C1 segment of cervical spinal cord (tissue), 14 donors: ENCODE data around the gene IL18R1.

Experiments
- DNase-seq, 14 donors: peaks; one replicate each; lab custom pipeline; 2025; lab: John Stamatoyannopoulos, UW

The IL18R1 gene

DNA sequence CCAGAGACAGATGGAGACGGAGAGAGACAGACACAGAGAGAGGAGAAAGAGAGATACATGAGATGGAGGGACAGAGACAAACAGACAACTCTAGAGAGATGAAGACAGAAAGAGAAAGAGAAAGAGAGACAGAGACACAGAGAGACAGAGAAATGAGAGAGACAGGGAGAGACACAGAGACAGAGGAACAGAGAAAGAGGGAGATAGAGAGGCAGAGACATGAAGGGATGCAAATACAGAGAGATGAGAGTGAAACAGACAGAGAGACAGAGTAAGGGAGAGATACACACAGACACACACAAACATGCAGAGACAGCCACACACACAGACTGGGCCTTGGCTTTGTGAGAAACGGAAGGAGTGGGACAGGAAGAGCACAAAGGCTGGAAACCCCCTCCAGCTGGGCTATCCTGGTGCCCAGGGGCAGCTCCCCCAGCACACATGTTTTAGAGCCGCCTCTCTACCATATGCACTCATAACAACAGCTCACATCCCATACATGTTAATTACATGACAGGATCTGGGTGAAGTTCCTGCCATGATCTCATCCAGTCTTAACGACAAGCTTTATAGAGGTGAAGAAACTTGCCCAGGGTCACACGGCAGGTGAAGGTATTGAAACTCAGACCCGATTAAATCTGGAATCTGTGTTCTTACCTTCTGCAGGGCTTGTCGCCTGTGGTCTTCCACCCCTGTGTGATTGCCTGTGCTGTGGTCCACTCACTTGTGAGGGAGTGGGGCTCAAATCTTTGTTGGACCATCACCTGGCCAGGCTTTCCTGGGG is 32.4 kb downstream of the IL18R1 start:
- no peak for DNase-seq

GRCh38 chr2:102391565-102391964 is 36.0 kb downstream of the IL18R1 start:
- no peak for DNase-seq

DNA sequence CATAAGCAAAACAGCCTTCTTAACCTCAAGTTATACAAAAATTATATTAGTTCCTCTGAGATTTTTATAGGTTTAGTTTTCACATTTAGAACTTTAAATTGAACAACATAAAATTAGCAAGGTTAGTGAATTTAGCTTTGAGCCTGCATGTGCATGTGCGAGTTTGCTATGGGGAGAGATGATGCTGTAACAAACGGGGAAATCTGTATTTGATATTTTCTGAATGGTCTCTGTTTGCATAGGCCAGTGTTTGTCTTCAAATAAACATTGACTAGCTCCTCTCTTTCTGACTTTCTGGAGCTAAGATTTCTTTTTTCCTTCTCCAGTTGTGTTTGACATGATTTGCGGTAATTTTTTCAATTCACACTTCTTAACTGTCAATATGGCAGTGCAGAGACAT is 36.5 kb downstream of the IL18R1 start:
- no peak for DNase-seq

- no peak for DNase-seq
Measured at GRCh38 chr2:102392942-102393341, 37.3 kb downstream of the IL18R1 start.

DNA sequence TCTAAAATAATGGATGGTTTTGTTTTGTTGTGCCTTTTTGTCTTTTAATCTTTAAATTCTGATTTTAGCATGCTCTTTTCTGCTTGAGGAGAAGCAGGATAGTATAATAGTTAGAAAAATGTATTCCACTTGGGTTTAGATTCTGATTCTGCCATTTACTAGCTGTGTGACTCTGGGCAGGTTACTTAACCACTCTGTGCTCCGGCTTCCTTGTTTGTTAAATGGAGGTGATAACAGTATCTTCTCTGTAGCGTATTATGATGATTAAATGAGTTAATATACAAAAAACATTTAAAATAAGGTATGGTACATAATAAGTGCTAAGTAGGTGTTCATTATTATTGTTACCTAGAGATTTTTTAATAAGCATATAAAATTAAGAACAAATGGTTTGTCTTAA is 40.4 kb downstream of the IL18R1 start:
- no peak for DNase-seq

- no peak for DNase-seq
Measured at GRCh38 chr2:102397209-102397608, 41.6 kb downstream of the IL18R1 start.

- no peak for DNase-seq
Measured at GRCh38 chr2:102399499-102400141, 44.0 kb downstream of the IL18R1 start.

DNA sequence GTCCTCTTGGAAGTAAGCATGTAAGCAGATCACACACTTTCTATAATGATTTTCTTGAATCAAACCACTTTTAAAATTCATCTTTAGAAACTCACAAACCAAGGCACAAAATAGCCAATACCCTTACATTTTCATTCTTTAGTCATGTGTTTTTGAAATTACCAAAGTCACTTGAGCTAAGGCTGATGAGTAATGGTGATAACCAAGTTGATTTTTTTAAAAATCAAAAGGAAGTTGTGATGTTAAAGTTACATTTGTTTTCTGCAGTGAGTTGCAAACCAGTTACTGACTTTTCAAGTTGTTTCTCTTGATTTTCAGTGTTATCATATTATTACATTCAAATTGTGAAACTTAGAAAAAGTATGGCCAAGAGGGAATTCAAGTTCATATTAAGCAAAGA is 45.9 kb downstream of the IL18R1 start:
- no peak for DNase-seq

- no peak for DNase-seq
Measured at GRCh38 chr2:102401865-102402264, 46.3 kb downstream of the IL18R1 start.

DNA sequence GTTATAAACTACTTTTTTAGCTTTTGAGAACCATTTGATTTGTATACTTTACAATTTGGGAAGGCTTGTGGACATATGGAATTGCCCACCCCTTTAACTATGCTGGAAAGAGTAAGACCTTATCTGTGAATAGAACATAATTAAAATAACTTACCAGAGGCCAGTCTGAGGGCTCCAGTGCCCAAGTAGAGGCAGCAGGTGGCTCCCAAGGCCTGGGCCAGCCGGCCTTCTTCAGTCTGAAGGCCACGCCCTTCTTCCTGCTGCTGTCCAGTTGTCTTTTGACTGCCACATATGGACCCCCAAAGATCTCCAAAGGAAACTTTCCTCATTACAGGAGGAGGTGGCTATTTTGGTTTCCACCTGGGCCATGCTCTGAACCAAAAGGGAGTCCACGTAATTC is 55.4 kb downstream of the IL18R1 start:
- DNase-seq, result no peak

DNA sequence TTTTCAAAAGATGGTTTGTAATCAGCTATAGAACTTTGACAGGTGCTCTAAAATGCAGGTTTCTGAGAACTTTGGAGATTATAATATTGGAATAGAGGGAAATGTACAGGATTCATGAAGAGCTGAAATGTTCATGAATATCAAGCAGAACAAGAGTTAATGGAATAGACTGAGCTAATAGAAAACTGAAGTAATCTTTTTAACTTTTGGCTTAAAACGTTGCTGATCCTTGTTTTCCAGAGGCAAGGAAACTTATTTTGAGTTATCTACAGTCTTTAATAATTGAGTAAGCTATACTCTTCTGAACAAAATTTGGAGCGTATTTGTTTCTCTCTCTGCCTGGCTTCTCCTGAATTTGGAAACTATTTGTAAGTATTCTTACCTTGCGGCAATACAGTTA is 56.6 kb downstream of the IL18R1 start:
- no peak for DNase-seq

GRCh38 chr2:102417946-102418345 is 62.4 kb downstream of the IL18R1 start:
- DNase-seq, result no peak

GRCh38 chr2:102418421-102418961 is 62.9 kb downstream of the IL18R1 start:
- no peak for DNase-seq

DNA sequence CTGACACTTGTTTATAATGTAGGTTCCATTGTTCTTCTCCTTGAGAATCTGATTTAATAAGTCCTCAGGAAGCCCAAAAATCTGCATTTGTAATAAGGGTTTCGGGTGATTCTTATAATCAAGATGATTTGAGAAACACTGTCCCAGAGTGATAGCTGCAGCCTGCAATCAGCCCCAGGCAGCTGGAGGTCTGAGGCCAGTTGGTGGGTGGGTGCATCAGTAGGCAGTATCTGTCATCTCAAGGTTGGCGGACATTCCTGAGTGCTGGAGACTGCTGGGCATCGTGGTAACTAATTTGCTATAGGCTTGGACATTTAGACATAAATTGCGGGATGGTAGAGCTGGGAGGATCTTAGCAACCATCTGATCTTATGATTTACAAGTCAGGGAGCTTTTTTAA is 64.7 kb downstream of the IL18R1 start:
- no peak for DNase-seq

DNA sequence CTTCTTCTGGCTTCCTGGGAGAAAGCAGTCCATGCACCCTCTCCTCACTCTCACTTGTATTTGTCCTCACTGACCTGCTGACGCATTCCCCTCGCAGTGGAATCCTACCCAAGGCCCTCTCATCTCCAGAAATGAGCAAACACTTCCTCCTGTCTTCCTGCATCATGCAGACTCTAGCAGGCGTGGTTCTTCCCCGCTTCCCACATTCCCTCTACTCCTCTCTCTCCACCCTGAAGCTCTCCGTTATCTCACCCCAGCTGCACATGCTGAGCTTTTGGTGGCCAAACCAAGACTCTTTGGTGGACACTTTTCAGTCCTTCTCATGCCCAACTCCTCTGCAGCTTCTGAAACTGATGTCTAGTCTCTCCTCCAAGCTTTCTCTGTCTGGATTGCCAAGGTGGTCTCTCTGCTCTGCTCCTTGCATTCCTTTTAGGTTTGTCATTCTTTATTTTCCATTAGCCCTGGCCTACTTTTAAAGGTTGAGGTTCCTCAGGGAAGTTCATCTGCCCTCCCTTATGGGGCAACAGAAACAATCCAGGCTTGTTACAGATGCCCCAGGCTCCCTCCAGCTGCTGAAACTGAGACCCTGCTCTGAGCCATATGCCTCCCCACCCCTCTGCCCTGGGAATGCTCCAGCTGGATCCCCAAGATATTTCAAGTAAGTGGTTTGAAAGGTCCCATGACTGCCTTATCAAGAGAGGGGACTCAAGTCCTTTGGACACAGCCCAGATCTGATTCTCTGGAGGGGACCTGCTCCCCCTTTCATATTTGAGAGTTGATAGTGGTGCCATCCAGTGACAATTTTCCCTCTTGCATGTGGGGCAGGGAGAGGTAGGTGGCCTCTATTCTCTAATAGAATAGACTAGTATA is 66.5 kb downstream of the IL18R1 start:
- no peak for DNase-seq

GRCh38 chr2:102422910-102423309 is 67.3 kb downstream of the IL18R1 start, which contains the start of gene IL18RAP:
TSS of gene IL18RAP (plus strand) at chr2:102423160. CDS start at chr2:102423278, 118 bp downstream.
- DNase-seq, result no peak

DNA sequence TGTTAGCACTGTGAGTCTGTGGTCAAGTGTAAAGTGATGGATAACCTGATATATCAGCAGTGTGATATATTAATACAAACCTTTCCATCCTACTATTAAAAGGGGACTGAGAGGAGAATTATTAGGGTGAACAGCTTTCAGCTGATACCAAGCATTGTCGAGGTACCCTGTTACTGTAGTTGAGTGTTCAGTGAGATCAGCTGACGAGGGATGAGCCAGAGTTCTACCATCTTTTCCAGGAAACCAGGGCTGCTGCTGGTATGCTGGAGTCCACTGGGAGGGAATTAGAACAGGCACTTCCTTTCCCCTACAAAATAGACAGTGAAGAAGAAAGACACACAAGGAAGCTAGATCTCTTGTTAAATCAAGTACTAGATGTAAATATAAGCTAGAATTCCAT is 67.8 kb downstream of the IL18R1 start:
- DNase-seq, result no peak

DNA sequence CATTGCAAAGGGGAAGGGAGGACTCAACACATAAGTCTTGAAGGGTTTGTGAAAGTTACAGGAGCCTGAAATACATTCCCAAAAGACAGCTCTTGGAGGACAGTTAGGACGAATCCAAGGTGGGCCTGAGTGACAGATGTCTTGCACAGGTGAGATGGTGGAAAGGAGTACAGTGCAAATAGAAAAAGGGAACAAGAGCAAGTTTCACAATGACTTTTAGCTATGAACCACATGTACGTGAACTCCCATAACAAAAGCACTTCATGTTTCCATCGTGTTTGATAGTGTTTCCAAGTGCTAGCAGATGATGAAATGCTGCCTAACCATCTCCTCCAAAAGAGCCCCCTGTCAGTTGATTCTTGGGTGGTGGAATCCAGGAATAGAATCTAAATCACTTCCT is 69.2 kb downstream of the IL18R1 start:
- no peak for DNase-seq

GRCh38 chr2:102425441-102426132 is 70.0 kb downstream of the IL18R1 start:
- DNase-seq, result no peak

GRCh38 chr2:102427249-102427648 is 71.7 kb downstream of the IL18R1 start:
- no peak for DNase-seq

DNA sequence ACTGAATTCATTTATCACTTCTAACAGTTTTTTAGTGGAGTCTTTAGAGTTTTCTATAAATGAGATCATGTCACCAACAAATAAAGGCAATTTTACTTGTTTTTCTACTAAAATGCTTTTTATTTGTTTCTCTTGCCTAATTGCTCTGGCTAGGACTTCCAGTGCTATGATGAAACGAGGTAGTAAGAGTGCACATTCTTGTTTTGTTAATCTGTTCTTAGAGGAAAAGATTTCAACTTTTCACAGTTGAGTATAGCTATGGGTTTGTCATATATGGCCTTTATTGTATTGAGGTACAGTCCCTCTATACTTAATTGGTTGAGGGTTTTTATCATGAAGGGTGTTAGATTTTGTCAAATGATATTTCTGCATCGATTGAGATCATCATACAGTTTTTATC is 73.0 kb downstream of the IL18R1 start:
- DNase-seq, result no peak
